Mucosa of rectum (tissue), 2 donors: ENCODE measurements around the gene COCH.

Experiments
- H3K27ac ChIP-seq, 2 donors: one replicate each; pipeline ENCODE4 v1.7.0; 2013; ENCODE audit warnings: inconsistent platforms in 2 of 2, low read depth in 2 of 2, low read length in 2 of 2
- H3K27me3 ChIP-seq, 2 donors: one replicate each; pipeline ENCODE4 v1.7.0; 2013; ENCODE audit warnings: low read length in 2 of 2; ENCODE audit not compliant: control insufficient read depth in 2 of 2, insufficient read depth in 2 of 2
- H3K36me3 ChIP-seq, 2 donors: one replicate each; pipeline ENCODE4 v1.7.0; 2013; ENCODE audit warnings: low read length in 2 of 2; ENCODE audit not compliant: control insufficient read depth in 2 of 2, insufficient read depth in 2 of 2
- H3K4me1 ChIP-seq, 2 donors: one replicate each; pipeline ENCODE4 v1.7.0; 2013; ENCODE audit warnings: low read length in 2 of 2, mild to moderate bottlenecking in 1 of 2; ENCODE audit not compliant: control insufficient read depth in 2 of 2, insufficient read depth in 2 of 2
- H3K4me3 ChIP-seq, 2 donors: one replicate each; pipeline ENCODE4 v1.7.0; 2013; ENCODE audit warnings: low read length in 2 of 2
- H3K9ac ChIP-seq, 2 donors: one replicate each; pipeline ENCODE4 v1.7.0; 2013; ENCODE audit warnings: low read length in 2 of 2, low read depth in 1 of 2, mild to moderate bottlenecking in 1 of 2
- H3K9me3 ChIP-seq, 2 donors: one replicate each; pipeline ENCODE4 v1.7.0; 2013; ENCODE audit warnings: low read length in 2 of 2; ENCODE audit not compliant: control insufficient read depth in 2 of 2
- donor health status: healthy.
- donor health status: Normal muscosa, but diverticular disease.

Gene COCH

DNA sequence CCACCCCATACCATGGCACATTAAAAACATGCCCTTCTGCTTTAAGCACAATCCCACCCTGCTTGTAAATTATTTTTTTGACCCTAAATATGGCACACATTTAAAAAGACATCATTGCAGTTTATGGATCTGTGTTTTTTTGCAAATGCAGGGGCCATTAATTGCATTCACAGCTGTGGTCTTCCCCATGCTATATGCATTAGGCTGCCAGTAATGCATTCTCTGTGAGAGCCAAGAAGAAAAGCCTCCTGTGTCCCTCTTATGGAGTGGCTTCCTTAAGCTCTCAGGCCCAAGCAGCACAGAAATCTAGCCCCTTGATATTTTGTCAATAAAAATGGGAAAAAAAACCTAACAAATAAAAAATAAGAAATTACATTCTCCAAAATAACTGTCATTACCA, 20.4 kb upstream of the COCH start:
- Histone ChIP-seq H3K4me1 (no peaks in the 10 kb centered on the region), H3K36me3 (no peaks in the 10 kb centered on the region), H3K9me3 (no peaks in the 10 kb centered on the region), H3K27ac (no peak overlapping the region), H3K27me3 (no peaks in the 10 kb centered on the region), H3K9ac (no peak overlapping the region), H3K4me3 (no peak overlapping the region)

GRCh38 chr14:30854492-30854891, 19.9 kb upstream of the COCH start:
- no peaks in the 10 kb centered on the region for H3K27me3 ChIP-seq
- no peaks in the 10 kb centered on the region for H3K36me3 ChIP-seq
- H3K27ac ChIP-seq, result no peak overlapping the region
- H3K9ac ChIP-seq, result no peak overlapping the region
- H3K9me3 ChIP-seq, result no peaks in the 10 kb centered on the region
- no peaks in the 10 kb centered on the region for H3K4me1 ChIP-seq
- H3K4me3 ChIP-seq, result no peak overlapping the region

DNA sequence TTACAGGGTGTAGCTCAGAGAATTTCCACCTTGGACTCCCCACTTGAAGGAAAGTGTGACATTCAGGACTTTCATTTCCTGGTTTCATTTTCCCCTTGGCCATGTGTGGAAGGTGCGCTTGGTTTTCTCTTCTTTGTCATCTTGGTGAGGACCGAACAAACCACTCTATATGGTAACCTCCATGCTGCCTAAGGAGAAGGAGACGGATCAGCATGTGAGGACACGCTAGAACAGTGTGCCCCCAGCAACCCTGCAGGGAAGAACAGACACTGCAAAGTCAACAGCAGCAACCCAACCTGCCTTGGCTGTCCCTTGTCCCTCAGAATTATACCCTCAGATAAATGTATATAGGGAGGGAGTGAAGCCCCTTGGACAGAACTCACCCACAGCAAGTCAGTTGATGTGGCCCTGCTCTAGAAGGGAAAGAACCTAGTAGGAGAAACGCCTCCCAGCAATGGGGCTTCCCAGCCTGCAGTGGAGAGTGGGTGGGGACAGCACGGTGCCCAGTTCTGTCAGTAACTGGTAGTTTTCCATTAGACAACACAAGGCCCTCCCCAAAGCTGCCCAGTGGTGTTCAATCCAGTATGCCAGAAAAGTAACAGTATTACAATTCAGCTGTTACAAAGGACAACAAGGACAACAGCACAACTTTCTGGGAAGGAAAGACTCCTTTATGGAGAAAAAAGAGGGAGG, 18.9 kb upstream of the COCH start:
- Histone ChIP-seq H3K9me3 (no peaks in the 10 kb centered on the region), H3K4me3 (no peak overlapping the region), H3K27me3 (no peaks in the 10 kb centered on the region), H3K27ac (no peak overlapping the region), H3K4me1 (no peaks in the 10 kb centered on the region), H3K9ac (no peak overlapping the region), H3K36me3 (no peaks in the 10 kb centered on the region)

- Histone ChIP-seq H3K36me3 (no peaks in the 10 kb centered on the region), H3K4me1 (no peaks in the 10 kb centered on the region), H3K9ac (no peak overlapping the region), H3K27me3 (no peaks in the 10 kb centered on the region), H3K9me3 (no peaks in the 10 kb centered on the region), H3K27ac (no peak overlapping the region), H3K4me3 (no peak overlapping the region)
Observed at GRCh38 chr14:30861200-30861599, 13.2 kb upstream of the COCH start.

DNA sequence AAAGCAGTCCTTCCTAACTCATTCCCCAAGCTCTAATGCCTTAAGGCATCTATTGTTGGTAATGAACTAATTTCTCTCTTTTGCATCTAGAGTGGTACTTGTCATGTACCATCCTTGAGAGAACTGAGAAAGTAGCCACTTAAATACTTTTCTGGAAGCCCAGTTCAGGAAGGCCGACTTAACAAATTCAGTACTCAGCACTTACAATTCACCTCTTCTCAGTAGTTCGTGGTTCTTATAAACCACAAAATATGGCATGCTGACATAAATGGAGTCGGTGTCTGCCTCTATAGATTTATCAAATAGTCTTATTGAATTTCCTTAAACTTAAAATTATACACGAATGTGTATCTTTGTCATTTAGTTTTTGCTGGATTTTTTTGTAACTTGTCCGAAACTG, 9.4 kb upstream of the COCH start:
- H3K4me3 ChIP-seq, result no peak overlapping the region
- no peaks in the 10 kb centered on the region for H3K4me1 ChIP-seq
- H3K27me3 ChIP-seq, result no peaks in the 10 kb centered on the region
- H3K9ac ChIP-seq, result no peak overlapping the region
- H3K36me3 ChIP-seq, result no peaks in the 10 kb centered on the region
- no peak overlapping the region for H3K27ac ChIP-seq
- no peaks in the 10 kb centered on the region for H3K9me3 ChIP-seq

DNA sequence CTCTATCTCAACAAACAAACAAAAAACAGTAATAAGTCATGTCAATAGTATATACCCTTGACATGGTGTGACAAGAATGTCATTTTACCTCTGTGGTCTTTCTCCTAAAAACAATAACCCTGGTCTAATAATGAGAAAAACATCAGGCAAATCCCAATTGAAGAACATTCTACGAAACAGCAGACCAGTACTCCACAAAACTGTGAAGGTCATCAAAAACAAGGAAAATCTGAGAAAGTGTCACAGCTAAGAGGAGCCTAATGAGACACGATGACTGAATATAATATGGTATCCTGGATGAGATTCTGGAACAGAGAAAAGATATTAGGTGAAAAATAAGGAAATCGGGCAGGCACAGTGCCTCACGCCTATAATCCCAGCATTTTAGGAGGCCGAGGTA, 5.6 kb upstream of the COCH start:
- no peaks in the 10 kb centered on the region for H3K4me1 ChIP-seq
- H3K9ac ChIP-seq, result no peak overlapping the region
- H3K9me3 ChIP-seq, result no peaks in the 10 kb centered on the region
- H3K36me3 ChIP-seq, result no peaks in the 10 kb centered on the region
- H3K27ac ChIP-seq, result no peak overlapping the region
- no peak overlapping the region for H3K4me3 ChIP-seq
- H3K27me3 ChIP-seq, result peaks cover 5 to 6% of the 10 kb centered on the region in 2 donors

- Histone ChIP-seq H3K9ac (no peak overlapping the region), H3K36me3 (no peaks in the 10 kb centered on the region), H3K4me1 (peaks cover 2 to 3% of the 10 kb centered on the region in 2 donors), H3K4me3 (no peak overlapping the region), H3K27me3 (peaks cover 5 to 12% of the 10 kb centered on the region in 2 donors), H3K27ac (no peak overlapping the region), H3K9me3 (no peaks in the 10 kb centered on the region)
Observed at GRCh38 chr14:30869551-30870155, 4.7 kb upstream of the COCH start.

GRCh38 chr14:30872602-30873001, 1.8 kb upstream of the COCH start:
- H3K27me3 ChIP-seq, result peaks cover 15 to 23% of the 10 kb centered on the region in 2 donors

DNA sequence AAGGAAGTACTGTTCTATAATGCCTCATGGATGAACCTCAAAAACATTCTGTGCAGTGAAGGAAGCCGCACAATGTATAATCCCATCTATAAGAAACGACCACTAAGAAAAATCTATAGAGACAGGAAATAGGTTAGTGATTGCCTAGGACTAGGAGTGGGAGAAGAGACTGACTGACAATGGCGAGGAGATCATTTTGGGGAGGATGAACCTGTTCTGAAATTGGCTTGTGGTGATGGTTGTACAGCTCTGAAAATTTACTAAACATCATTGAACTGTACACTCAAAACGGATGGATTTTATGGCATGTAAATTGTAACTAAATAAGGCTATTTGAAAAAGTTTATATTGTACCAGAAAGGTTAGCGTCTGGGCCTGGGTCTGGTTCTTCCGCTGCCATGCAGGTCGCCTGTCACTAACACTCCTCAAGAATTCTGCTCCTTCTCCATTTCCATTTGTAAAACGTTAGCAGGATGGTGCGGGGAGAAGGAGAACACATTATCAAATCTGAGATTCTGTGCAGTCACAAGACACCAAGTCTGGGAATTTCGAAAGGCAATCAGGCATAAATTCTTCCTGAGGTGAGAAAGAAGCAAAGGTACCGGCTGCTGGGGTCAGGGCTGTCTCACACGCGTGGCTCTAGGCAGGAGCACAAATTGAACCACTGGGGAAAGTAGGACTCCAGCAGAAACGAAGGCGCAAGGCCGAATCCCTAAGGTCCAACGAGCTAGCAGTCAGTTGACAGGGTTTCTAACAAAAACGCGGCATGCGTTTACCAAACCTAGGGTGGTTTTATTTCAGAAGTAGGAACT, 845 bp upstream of the COCH start:
- Histone ChIP-seq H3K36me3 (no peaks in the 10 kb centered on the region), H3K27ac (no peak overlapping the region), H3K4me3 (peak overlapping the region; percentile 44 to 61), H3K27me3 (peaks cover 15 to 23% of the 10 kb centered on the region in 2 donors), H3K9ac (peak overlapping the region in 1 of 2 donors; percentile 44), H3K9me3 (no peaks in the 10 kb centered on the region), H3K4me1 (peaks cover 5 to 9% of the 10 kb centered on the region in 2 donors)

More at GRCh38 chr14:30872602-30873001, 1.8 kb upstream of the COCH start:
- no peak overlapping the region for H3K9ac ChIP-seq
- H3K36me3 ChIP-seq, result no peaks in the 10 kb centered on the region
- H3K27ac ChIP-seq, result no peak overlapping the region
- no peak overlapping the region for H3K4me3 ChIP-seq
- peaks cover 5 to 9% of the 10 kb centered on the region in 2 donors for H3K4me1 ChIP-seq
- H3K9me3 ChIP-seq, result no peaks in the 10 kb centered on the region
